ENCODE measurements around the gene SUSD1. TPM values are rescaled to one million over a fixed set of nuclear protein-coding genes. Genes with fewer than 3 reads are reported as not detected.
"Not testable (repeated sequence)": the region's sequence is repeated elsewhere in the genome, so short reads cannot be mapped to it uniquely, and the experiment has no call there.

SUSD1 gene
- polyA plus RNA-seq, 4 donors, result 31.2 to 35.8 (median 34.1) TPM

DNA sequence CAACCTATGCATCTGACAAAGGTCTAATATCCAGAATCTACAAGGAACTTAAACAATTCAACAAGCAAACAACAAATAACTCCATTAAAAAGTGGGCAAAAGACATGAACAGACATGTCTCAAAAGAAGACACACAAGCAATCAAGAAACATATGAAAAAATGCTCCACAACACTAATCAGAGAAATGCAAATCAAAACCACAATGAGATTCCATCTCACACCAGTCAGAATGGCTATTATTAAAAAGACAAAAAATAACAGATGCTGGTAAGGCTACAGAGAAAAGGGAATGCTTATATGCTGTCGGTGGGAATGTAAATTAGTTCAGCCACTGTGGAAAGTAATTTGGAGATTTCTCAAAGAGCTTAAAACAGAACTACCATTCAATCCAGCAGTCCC lies 41.3 kb downstream of the SUSD1 start:
- DNase-seq (ENCODE audit: low read depth in 4 of 4, low spot score in 2 of 4), result not testable (repeated sequence)

DNA sequence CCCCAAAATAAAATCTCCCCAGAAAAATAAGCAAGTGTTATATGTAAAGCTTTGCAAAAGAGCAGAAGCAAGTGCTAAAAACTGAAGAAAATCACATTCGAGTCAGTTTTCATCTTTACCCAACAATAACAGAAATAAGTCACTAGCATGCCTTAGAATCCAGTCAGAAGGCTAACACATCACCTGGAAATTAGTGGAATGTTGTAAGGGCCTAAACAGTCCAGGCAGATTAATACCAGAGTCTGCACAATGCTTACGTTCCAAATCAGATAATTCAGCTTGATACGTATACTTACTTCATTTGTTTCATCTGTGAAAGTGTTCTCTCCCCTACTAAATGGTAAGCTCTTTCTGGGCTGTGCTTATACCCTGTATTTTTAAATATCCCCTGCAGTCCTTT lies 42.7 kb downstream of the SUSD1 start:
- DNase-seq (ENCODE audit: low read depth in 4 of 4, low spot score in 2 of 4), result no peak

DNA sequence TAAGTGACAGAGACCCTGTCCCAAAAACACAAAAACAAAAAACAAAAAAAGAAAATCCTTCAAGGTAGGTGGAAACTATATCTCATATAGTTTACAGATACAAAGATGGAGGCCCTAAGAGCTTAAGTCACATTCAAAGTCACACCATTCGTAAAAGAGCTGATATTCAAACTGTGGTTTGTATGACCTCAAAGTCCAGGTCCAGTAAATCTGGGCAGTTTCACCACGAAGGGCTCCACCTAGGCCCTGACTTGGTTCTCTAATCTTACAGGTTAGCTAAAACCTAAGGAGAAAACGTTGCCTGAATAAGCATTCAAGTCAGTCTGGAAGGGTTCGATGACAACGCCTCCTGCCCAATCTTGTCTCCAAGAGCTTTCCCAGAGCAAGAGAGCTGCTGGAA lies 44.1 kb downstream of the SUSD1 start:
- DNase-seq (ENCODE audit: low read depth in 4 of 4, low spot score in 2 of 4), result no peak

DNA sequence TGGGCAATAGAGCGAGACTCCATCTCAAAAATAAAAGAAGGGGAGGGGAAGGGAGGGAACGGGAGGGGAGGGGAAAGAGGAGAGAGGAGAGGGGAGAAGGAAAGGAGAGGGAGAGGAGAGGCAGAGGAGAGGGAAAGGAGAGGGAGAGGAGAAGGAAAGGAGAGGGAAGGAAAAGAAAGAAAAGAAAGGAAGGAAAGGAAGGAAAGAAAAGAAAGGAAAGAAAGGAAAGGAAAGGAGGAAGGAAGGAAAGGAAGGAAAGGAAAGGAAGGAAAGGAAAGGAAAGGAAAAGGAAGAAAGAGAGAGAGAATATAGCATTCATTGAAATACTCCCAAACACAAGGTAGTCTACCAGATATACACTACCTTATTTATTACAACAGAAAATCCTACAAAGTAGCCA lies 44.8 kb downstream of the SUSD1 start:
- DNase-seq (ENCODE audit: low read depth in 4 of 4, low spot score in 2 of 4), result no peak

DNA sequence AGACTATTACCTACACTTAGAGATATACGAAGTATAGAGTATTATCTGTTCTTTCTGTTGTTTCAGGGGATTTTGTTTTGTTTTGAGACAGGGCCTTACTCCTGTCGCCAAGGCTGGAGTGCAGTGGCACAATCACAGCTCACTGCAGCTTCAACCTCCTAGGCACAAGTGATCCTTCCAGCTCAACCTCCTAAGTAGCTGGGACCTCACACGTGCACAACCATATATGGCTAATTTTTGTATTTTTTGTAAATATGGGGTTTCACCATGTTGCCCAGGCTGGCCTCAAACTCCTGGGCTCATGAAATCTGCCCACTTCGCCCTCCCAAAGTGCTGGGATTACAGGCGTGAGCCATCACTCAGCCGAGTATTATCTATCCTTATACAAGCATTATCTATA lies 45.9 kb downstream of the SUSD1 start:
- no peak for DNase-seq (ENCODE audit: low read depth in 4 of 4, low spot score in 2 of 4)

DNA sequence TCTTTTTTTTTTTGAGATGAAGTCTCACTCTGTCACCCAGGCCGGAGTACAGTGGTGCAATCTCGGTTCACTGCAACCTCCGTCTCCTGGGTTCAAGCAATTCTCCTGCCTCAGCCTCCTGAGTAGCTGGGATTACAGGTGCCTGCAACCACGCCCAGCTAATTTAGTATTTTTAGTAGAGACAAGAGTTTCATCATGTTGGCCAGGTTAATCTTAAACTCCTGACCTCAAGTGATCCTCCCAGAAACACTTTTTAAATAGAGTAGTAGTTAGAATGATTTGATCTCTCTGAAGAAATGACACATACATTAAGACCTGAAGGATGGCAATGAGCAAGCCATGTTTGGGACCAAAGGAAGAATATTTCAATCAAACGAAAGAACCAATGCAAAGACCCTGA lies 46.7 kb downstream of the SUSD1 start:
- not testable (repeated sequence) for DNase-seq (ENCODE audit: low read depth in 4 of 4, low spot score in 2 of 4)

DNA sequence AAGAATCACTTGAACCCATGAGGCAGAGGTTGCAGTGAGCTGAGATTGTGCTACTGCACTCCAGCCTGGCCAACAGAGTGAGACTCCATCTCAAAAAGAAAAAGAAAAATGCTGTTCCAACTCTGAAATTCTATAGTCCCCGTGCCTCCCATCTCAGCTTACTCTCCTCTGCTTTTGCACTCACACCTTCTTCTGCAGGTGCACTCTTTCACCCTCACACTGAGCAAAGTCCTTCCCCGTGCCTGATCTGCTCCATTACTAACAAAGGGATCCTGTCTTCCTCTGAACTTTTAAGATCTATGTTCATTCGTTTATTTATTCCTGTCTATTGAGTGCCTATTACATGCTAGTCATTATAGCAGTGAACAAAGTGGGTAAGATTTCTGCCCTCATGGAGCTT lies 47.8 kb downstream of the SUSD1 start:
- no peak for DNase-seq (ENCODE audit: low read depth in 4 of 4, low spot score in 2 of 4)

DNA sequence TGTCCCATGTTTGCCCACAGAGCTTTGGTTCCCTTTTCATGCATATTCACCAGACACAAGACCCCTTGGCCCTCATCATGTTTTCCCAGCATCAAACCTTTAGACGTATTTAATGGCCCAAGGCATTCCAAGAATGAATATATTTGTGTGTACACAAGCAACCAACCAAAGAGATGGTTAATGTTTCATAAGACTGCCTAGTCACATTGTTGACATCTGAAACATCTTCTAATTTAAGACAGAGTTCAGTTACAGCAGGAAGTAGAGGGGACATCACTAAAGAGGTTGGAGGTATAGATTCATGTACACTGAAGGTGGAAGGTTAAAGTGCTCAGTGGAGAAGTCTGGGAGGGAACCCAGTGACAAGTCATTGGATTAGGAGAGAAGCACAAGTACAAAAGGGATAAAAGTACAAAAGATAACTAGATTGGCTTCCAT lies 49.1 kb downstream of the SUSD1 start:
- peak in 3 of 4 donors; percentile 44 to 70 (median 45) for DNase-seq (ENCODE audit: low read depth in 4 of 4, low spot score in 2 of 4)

DNA sequence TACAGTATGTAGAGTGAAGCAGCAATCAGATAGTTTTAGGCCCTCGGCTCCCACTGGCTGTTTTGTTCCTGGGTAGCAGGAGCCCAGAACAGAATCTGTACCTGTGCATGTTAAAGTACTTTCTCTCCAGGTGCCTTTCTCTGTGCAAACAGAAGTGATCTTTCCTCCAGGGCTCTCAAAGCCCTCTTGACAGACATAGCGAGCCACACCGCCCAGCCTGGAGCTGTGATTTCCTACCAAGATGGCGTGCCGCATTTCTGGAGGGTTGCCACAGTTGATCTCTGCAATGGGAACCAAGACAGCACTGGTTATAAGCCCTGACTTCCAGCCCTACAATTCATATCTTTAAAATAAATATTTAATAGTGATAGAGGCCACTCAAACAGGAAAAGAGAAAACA lies 50.9 kb downstream of the SUSD1 start:
- DNase-seq (ENCODE audit: low read depth in 4 of 4, low spot score in 2 of 4), result no peak

DNA sequence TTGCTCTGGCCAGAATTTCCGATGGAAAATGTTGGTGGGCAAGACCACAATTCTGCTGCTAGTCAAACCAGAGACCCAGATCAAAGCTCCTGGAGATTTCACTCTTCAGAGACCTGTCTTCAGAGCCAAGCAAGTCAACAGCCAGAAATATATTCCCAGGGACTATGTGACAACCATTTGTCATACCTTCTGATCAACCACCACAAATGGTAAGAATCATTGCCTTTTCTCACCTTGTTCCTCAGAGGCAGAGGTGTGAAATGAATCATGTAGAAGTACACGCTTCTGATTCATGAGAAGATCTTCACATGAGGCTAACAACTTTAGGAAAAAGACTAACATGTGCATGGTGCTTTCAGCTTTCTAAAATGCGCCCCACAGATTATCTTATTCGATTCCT lies 53.5 kb downstream of the SUSD1 start:
- no peak for DNase-seq (ENCODE audit: low read depth in 4 of 4, low spot score in 2 of 4)

DNA sequence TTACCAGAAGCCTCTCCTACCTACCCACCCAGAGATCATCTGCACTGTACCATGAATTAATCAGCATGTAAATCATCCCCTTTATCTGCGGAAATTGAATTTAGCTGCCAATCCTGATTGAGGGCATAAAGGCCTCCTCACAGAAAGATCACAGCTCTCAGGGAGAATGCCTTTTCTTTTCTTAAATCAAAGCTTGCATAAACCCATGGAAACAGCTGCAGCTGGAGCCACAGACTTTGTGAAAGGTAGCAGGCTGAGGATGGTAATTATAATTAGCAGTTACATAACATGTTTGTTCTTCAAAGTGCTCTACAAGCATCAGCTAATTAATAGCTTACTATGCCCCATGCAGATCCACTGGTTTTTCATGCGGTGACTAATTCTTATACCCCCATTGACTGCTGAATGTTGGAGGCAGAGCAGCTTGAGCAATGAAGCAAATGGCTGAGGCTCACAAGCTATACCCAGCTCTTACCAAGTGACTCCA lies 54.6 kb downstream of the SUSD1 start:
- DNase-seq (ENCODE audit: low read depth in 4 of 4, low spot score in 2 of 4), result no peak

DNA sequence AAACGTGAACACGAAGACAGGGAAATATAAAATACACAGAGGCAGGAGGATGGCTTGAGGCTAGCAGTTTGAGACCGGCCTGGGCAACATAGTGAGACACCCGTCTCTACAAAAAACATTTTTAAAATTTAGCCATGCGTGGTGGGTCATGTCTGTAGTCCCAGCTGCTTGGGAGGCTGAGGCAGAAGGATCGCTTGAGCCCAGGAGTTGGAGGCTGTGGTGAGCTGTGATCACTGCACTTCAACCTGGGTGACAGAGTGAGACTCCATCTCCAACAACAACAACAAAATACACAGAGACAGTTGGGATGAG lies 55.1 kb downstream of the SUSD1 start:
- DNase-seq (ENCODE audit: low read depth in 4 of 4, low spot score in 2 of 4), result no peak

DNA sequence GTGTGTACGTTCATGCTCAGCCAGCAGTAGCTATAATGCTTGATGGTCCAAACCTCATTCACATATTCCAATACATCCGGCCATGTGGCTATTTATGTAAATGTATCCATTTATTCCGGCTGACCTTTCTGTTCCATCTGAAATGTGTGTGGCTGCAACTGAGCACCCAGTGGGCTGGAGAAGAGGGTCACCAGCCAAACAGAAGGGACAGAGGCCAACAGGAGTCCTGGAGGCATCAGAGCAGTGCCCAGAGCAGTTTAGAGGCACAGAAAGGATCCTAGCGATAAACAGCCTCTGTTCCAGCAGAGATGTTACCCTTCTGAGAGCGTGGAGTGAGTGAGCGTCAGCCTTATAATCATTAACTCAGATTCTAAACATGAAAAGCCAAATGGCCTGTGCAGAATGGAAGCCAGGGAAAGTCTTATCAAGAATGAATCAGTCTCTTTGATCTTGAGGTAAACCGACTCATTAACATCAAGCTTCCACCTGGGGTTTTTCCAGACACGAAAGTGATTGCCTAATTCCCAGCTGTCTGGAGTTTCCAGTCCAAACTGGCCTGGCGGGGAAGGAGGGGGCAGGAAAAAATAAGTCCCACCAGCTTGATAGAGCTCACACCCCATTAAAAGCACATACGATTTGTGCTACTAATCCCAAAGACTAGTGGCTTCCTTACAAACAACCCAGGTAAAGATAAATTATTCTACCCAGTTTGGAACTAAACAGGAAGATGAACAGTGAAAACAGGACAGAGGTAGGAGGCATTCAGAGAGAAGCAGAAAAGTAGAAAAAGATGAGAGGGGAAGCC lies 55.7 kb downstream of the SUSD1 start:
- DNase-seq (ENCODE audit: low read depth in 4 of 4, low spot score in 2 of 4), result peak in 2 of 4 donors; percentile 45 to 57

DNA sequence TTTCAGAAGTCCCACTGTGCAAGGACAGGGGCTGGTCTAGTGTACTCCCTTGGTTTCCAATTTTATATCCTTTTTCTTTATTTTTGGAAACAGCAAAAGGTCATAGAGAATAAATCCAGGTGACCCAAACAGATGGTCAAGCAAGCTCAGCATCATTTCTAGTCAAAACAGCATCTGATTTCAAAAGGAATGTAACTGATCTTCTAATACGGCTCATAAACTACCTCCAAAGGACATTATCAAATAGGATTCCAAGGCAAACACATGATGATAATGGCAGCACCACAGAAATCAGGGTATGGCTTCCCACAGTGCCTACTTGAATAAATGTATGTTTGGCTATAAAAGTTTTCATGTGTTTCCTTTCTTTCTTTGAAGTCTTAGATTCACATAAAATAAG lies 57.1 kb downstream of the SUSD1 start:
- no peak for DNase-seq (ENCODE audit: low read depth in 4 of 4, low spot score in 2 of 4)

DNA sequence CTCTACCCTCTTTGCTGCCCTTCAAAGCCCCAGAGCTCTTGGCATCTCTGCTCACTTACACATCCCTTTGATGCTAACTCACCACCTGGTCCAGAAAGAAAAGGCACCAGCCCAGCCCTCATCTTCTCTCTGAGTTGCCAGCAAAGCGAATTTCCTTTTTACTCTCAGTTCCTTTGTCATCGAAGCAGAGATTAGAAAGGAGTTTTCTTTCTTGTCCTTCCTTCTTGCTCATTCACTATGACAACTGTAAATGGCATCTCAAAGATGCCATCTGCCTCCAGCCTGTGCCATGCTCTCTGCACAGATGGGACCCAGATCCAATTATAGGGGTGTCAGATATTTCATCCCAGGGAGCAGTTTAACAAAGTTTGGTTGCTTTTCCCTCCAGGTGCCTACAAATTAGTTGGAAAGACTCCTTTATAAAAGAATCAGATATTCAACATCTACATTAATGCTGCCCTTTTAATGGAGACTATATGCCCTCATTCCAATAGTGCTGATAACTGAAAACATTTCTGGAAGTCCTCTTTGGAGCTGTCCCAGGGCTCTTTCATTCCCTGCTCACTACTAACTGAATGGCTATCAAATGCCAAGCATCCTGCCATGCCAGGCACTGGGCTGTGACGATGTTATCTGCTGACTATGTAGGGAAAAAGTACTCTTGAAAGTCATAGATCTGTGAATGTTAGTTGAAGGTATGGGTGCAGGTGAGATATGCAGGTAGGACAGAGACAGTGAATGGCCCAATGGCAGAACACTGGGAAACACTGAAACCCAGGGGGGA lies 58.9 kb downstream of the SUSD1 start:
- no peak for DNase-seq (ENCODE audit: low read depth in 4 of 4, low spot score in 2 of 4)

DNA sequence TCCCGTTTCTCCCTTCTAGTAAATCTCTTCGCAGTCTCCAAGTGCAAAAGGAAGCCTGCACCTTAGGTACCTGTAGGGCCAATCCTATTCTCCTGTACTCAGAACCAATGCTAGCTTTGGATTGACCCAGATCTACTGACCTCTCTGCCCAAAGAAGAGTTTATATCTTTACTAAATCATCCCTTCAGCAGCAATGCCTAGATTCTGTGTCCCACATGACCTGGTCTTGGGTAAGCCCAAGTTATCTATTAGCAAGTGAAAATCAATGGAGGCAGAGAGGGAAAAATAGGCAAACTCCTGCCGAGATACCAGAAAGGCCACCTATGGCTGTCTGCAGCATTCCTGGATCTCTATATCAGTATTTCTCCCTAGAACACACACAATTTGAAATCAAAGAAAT lies 60.0 kb downstream of the SUSD1 start:
- no peak for DNase-seq (ENCODE audit: low read depth in 4 of 4, low spot score in 2 of 4)

DNA sequence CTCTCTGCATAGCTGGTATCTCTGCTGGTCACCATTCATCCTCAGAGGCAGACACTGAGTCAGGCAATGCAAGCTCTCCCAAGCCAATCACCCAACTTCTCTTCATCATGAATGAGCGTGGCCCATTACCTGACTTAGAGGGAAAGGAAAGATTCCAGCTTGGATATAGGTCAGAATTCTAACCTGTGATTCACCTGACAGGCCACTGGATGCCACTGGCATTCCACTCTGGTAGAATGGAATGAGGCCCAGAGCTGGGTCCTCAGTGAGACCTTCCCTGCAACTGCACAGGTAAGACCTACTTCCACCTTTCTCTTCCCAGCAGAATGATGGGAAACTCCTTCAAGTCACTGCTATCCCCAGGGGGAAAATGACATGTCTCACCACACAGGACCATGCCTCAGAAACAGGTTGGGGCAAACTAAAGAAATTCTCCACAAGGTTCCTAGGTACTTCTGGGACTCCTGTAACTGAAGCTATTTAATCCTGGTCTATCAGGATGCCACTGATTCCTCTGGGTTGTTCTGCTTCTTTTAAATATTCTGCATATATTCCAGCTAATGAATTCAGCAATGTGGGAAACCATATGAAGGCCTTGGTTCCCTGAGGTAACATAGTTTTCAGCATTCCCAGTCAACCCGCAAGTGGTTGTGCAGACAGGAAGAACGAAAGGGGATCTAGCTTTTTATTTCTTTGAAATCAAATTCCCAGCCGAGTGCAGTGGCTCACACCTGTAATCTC lies 62.0 kb downstream of the SUSD1 start:
- DNase-seq (ENCODE audit: low read depth in 4 of 4, low spot score in 2 of 4), result no peak

DNA sequence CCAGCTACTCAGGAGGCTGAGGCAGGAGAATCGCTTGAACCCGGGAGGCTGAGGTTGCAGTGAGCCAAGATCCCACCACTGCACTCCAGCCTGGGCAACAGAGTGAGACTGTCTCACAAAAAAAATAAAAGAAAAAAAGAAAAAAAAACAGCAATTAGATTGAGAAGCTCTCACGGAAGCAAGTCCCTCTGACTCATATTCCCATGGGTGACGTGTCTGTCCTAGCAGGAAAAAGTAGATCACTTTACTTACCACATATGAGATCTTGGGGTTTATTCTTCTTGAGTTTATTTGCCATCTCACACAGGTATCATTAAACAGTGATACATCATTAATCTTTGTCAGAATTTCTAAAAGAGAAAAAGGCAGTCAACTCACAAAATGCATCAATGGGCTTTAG lies 62.6 kb downstream of the SUSD1 start:
- DNase-seq (ENCODE audit: low read depth in 4 of 4, low spot score in 2 of 4), result no peak

DNA sequence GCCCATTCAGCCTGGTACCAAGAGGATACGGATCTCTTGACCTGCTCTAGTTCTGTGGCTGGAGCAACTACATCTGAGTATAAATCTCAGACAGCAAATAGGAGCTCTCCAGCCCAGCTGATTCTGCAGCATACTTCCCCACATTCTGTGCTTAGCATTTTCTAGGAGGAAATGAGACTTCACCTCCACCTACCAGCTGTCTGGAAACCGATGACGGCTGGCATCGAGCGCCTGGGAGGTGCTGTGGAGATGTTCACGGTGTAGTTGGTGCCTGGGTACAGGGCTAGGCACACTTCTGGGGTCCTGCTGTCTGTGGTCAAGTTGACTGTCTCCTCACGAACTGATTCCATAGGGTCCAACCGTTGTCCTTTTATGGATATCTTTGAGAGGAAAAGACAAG lies 63.6 kb downstream of the SUSD1 start:
- no peak for DNase-seq (ENCODE audit: low read depth in 4 of 4, low spot score in 2 of 4)

DNA sequence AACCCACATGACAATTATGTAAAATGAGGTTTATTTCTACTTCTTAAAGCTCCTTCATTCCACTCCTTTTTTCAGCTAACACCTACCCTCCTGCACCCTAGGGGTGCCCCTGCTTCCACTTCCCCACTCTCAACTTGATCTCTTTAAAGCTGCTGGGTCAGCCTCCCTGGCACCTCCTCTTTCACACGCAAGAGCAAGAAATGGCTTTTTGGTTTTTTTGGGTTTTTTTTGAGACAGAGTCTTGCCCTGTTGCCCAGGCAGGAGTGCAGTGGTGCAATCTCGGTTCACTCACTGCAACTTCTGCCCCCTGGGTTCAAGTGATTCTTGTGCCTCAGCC lies 64.4 kb downstream of the SUSD1 start:
- DNase-seq (ENCODE audit: low read depth in 4 of 4, low spot score in 2 of 4), result no peak

DNA sequence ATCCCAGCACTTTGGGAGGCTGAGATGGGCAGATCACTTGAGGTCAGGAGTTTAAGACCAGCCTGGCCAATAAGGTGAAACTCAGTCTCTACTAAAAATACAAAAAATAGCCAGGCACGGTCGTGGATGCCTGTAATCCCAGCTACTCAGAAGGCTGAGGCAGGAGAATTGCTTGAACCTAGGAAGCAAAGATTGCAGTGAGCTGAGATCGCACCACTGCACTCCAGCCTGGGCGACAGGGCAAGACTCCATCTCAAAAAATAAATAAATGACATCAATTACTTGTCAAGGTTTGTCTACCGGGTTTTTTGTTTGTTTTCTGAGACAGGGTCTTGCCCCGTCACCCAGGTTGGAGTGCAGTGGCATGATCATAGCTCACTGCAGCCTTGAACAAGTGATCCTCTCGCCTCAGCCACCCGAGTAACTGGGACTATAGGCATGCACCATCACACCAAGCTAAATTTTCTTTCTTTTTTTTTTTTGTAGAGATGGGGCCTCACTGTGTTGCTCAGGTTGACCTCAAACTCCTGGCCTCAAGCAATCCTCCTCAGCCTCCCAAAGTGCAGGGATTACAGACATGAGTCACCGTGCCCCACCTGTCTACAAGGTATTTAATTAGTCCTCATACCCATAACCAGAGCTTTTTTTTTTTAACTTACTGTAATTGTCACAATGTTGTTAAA lies 64.9 kb downstream of the SUSD1 start:
- DNase-seq (ENCODE audit: low read depth in 4 of 4, low spot score in 2 of 4), result no peak

Measured in left renal cortex interstitium (tissue), 4 donors.